HCEC 1CT (cell line): Measurements from ENCODE around the gene PROX2.

Source experiments
- DNase-seq: peaks from one replicate; pipeline ENCODE4 v3.0.0-alpha.2; 2017

The PROX2 gene, protein sequence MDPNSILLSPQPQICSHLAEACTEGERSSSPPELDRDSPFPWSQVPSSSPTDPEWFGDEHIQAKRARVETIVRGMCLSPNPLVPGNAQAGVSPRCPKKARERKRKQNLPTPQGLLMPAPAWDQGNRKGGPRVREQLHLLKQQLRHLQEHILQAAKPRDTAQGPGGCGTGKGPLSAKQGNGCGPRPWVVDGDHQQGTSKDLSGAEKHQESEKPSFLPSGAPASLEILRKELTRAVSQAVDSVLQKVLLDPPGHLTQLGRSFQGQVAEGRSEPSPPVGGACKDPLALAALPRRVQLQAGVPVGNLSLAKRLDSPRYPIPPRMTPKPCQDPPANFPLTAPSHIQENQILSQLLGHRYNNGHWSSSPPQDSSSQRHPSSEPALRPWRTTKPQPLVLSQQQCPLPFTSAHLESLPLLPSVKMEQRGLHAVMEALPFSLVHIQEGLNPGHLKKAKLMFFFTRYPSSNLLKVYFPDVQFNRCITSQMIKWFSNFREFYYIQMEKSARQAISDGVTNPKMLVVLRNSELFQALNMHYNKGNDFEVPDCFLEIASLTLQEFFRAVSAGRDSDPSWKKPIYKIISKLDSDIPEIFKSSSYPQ

DNA sequence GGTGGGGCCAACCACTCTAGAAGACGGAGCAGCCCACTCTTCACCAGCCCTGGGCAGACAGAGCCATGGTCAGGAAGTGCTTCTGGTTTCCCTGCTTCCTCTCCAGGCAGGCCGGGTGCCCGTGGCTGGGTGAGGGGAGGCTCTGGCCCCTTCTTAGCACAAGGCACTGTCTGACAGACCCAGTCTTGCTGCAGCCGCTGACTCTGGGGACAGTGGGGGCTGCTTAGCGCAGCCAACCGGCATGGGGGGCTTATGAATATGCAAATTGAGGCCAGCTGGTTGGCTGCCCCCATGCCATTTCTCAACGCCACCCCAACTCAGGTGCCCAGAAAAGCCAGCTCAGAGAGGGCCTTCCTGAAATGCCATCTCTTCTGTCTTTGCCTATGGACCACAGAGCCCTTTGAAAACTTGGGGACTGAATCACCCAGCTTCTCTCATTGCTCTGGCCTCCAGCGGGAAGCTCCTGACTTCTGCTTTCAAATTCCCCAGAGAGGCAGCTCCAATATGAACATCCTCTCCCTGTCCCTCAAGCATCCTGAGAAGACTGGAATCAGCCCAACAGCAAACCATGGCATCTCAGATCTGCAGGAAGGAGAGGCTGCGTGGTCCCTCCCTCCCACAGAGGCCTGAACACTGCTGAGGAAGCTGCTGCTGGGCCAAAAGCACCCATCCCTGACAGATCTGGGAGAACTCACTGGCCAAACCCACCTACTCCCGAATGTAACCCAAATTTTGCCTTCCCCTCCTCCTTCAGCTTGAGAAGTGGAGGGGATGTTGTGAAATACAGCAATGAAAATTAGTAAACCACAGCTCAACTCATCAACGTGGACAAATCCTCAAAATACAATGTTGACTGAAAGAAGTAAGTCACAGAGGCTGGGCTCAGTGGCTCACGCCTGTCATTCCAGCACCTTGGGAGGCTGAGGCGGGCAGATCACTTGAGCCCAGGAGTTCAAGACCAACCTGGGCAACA is at the start of gene PROX2:
TSS of gene PROX2 (minus strand) at position 205 of the 973 bp plus-strand sequence. CDS start 12,311 bp downstream, outside the sequence.
- DNase-seq, result no peak

- no peak for DNase-seq
Observed at GRCh38 chr14:74924061-74924460, 48.1 kb upstream of the PROX2 start.

- DNase-seq, result peak; percentile 53
Observed at GRCh38 chr14:74922752-74923401, 46.9 kb upstream of the PROX2 start, which contains the start of gene RPS6KL1. TSS of gene RPS6KL1 (minus strand) at chr14:74923260. CDS start at chr14:74921541, 1,719 bp downstream.

GRCh38 chr14:74921987-74922751 is 46.2 kb upstream of the PROX2 start:
- DNase-seq, result no peak

GRCh38 chr14:74921053-74921620 is 45.2 kb upstream of the PROX2 start:
- DNase-seq, result no peak

- DNase-seq, result no peak
Observed at GRCh38 chr14:74920281-74920680, 44.3 kb upstream of the PROX2 start.

GRCh38 chr14:74919421-74920165 is 43.6 kb upstream of the PROX2 start:
- DNase-seq, result peak; percentile 17

DNA sequence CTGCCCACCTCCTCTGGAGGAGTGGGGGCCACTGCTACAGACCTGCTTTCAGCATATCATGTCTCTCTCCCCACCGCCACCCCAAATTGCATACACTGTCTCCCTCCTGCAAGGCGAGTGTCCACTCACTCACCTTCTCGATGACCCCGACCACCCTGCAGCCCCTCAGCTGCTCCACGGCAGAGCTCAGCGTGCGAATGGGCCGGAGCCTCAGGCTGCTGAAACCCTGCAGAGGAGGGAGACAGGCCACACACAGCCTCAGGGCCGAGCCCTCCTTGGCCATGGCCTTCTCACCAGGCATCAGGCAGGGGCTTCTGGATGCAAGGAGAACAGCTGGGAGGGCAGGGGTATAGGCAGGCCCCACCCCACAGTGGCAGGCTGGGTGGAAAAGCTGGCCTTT is 42.4 kb upstream of the PROX2 start:
- no peak for DNase-seq

DNA sequence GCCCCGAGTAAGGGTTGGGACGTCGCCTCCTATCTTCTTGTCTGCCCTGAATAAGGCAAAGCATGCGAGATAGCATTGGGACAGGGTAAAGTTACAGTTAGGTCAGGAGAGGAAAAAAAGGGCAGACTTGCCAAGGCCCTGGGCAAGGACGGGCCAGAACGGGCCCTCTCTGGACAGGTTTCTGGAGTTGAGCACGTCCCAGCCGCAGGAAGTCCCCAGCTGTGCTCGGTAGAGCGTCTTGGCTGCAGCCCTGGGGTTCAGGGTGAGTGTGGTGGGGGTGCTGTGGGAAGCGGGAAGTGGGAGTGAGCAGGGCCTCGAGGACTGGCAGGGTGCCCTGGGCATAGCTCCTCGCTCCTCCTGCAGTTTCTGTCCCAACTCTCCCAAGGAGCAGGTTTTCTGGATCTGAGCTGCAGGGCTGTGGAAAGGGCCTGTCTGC is 41.7 kb upstream of the PROX2 start:
- DNase-seq, result no peak

DNA sequence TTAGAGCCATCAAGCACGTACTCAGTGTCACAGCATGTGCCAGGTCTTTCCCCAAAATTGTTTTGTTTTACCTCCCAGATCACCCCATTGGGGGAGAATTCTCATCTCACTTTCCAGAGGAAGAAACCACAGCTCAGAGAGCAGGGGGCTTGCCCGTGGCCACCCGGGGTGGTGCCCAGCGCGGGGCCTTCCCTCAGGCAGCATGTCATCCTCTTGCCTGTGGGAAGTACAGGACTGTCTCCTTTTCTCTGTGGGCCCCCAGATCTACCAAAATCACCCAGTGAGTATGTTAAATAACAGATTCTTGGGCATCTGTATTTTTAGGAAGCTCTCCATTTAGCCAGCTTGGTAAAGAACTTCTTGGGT is 41.2 kb upstream of the PROX2 start:
- DNase-seq, result no peak

DNA sequence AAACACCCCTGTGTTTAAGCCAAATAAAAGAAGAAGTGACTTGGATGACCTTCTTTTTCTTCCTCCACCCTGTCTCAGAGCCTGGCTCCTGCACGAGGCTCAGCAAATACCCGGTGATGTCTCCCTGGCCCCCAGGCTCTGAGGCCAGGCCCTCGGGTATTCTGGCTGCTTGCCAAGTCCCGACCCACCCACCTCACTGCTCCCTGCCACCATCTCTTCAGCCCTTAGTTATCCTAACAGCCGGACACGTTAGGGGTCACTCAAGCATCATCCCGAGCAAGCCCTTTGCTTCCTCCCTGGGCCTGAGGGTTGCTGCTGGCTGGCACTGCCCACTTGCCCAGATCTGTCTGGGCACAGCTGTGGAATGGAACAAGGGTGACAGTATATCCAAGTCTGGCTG is 39.9 kb upstream of the PROX2 start:
- no peak for DNase-seq

GRCh38 chr14:74915426-74915825 is 39.5 kb upstream of the PROX2 start:
- DNase-seq, result no peak

DNA sequence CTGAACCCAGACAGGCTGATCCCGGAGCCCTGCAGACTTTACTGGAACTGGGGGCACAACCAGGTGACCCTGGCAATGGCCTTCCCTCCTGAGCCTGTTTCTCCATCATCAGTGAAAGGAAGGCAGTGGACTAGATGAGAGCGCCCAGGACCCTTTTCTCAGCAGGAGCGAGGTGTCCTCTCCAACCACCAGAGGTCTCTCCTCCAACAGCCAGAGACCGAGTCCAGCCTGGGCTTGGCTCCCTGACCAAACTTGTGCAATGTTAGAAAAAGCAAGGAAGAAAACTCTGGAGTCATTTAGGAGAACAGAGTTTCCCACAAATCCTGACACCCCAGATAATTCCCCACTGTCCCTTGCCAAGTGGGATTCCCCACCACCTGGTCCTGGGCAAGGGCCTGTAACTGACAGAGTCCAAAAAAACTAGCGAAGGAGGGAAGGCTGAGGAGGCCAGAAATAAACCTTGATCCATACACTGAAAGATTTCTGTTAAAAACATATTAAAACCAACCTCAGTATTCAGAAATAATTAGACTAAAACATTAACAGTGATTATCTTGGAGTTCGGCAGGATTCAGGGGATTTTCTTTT is 38.1 kb upstream of the PROX2 start:
- peak; percentile 64 for DNase-seq

- DNase-seq, result no peak
Observed at GRCh38 chr14:74913393-74913910, 37.5 kb upstream of the PROX2 start.

GRCh38 chr14:74912801-74913200 is 36.9 kb upstream of the PROX2 start:
- no peak for DNase-seq

DNA sequence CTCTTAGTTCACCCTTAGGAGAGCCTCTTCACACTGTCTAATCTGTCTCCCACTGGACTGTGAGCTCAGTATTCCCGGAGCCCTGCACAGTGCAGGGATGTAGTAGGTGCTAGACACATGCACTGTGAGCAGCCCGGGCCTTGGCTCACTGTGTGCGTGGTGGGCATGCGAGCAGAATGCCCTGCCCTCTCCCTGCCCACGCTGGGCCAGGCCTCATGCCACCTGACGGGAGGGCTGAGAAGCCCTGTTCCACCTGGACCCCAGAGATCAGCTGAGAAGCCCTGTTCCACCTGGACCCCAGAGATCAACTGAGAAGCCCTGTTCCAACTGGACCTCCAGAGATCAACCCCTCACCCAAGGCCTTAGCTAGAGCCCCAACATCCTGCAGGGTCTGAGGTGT is 36.2 kb upstream of the PROX2 start:
- DNase-seq, result no peak

GRCh38 chr14:74911704-74912103 is 35.8 kb upstream of the PROX2 start:
- DNase-seq, result no peak

DNA sequence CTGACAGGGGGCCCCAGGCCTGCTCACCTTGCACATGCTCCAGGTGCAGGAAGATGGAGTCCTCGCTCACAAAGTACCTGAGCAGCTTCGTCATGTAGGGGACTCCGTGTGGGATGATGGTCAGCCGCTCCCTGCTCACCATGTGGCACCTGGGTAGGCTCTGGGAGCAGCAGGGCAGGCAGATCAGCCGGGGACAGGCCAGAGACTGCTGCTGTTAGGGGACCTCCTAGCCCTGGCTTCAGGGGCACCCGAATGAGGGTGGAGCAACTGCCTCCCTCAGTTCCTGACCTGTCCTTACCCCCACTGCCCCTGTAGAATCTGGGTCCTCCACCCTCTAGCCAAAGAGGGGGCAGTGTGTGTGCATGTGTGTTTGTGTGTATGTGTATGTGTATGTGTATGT is 35.3 kb upstream of the PROX2 start:
- no peak for DNase-seq

DNA sequence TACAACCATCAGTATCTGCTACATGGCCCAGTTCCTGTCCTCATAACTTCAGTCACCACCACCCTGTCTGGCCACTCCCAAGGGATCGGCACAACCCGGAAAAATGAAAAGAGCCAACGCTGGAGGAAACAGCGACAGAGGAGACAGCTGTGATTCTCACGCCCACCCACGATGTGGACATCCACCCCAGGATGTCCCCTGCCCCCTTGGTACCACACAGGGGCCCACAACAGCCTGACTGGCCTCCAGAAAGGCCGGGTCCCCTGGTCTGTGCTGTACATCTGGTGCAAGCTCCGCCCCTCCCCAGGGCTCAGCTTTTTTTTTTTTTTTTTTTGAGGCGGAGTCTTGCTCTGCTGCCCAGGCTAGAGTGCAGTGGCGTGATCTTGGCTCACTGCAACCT is 34.6 kb upstream of the PROX2 start:
- DNase-seq, result no peak

DNA sequence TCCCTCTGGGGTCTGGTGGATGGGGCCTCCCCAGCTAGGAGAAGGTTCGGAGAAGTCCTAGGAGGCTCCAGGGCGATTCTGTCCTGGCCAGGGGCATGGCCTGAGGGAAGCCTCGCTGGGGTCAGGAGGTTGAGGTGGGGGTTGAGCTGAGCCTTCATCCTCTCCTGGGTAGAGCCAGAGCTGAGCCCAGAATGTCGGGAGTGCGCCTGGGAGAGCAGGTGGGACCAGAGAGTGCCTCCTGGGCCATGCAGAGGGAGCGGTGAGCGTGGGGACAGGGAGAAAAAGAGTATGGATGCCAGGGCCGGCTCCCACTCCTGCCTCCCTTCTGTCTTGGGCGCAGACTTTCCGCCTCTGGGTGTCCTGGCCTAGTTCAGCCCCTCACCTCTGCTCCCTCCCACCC is 34.0 kb upstream of the PROX2 start:
- DNase-seq, result no peak
